ENCODE results near the gene DCAF12. TPM values are rescaled to one million over a fixed set of nuclear protein-coding genes. Genes with fewer than 3 reads are reported as not detected.

DCAF12 gene
- total and polyA plus RNA-seq, 2 of the 13 experiments (the other 11 are each of a cell fraction or from before 2014, with no cell fraction given) = 26.8 to 37.4 TPM

DNA sequence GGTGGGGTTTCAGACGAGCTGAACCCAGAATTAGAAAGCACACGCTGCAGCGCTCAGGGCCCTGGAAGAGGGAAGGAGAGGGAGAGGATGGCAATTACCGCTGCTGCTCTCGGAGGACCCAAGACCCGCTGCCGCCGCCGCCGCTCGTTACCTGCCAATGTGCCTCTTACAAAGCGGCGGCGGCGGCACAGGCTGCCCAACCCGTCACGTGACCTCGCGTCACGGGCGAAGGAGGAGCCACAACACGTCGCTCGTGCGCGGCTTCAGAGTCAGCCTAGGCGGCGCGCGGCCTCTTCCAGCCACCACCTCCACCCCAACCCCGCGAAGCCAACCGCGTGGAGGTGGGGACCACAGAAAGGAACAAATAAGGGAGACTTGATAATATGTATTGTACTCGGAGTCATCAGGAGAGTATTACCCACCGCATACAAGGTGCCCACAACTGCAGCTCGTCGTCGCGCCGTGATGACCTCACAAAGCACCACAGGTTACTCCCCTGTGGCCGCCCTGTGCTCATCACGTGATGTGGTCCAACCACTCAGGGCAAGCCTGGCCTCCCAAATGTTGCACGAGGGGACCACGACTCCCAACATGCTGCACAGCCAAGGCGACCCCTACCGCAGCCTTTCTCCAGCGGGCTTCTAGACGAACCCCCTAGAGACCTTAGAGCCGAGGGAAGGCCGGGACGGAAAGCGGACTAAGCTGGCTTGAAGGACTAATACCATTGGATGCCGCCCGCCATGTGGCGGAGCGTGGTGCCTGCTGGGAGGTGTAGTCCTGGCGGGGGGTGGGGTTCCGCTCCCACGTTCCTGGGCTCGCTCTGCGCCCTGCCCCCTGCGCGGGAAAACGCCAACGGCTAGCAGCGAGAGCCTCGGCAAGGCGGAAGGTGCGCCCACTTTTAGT lies 77.5 kb downstream of the DCAF12 start, which contains the start of gene UBAP2 (continued):
- peak; percentile 59; the same call in 1 of the 2 replicates for TF ChIP-seq KDM4B (CRISPR knock-in tag; IDR thresholded peaks at IDR 0.05)
- TF ChIP-seq CENPT (CRISPR knock-in tag; IDR thresholded peaks at IDR 0.05; ENCODE audit: low read depth) = no peak
- TF ChIP-seq, protein P1, sequence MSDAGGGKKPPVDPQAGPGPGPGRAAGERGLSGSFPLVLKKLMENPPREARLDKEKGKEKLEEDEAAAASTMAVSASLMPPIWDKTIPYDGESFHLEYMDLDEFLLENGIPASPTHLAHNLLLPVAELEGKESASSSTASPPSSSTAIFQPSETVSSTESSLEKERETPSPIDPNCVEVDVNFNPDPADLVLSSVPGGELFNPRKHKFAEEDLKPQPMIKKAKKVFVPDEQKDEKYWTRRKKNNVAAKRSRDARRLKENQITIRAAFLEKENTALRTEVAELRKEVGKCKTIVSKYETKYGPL (CRISPR knock-in tag; IDR thresholded peaks at IDR 0.05) = peak; percentile 62; the same call in 1 of the 2 replicates
- TF ChIP-seq, protein P2, sequence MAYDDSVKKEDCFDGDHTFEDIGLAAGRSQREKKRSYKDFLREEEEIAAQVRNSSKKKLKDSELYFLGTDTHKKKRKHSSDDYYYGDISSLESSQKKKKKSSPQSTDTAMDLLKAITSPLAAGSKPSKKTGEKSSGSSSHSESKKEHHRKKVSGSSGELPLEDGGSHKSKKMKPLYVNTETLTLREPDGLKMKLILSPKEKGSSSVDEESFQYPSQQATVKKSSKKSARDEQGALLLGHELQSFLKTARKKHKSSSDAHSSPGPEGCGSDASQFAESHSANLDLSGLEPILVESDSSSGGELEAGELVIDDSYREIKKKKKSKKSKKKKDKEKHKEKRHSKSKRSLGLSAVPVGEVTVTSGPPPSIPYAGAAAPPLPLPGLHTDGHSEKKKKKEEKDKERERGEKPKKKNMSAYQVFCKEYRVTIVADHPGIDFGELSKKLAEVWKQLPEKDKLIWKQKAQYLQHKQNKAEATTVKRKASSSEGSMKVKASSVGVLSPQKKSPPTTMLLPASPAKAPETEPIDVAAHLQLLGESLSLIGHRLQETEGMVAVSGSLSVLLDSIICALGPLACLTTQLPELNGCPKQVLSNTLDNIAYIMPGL (CRISPR knock-in tag; IDR thresholded peaks at IDR 0.05; ENCODE audit: borderline replicate concordance in 1 of 2, low read depth in 1 of 2) = peak; percentile 35 to 84; a peak in 3 of 4 replicates
- TF ChIP-seq, protein P3, sequence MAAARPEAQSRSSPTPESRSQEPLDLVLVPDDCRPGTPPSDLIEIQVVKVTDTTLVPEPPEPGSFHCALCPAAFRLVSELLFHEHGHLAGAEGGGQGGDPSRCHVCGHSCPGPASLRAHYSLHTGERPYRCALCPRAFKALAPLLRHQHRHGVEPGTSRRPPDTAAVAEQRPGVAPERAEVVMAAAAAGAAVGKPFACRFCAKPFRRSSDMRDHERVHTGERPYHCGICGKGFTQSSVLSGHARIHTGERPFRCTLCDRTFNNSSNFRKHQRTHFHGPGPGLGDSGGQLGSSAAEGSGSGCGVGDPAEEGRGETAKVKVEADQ (CRISPR knock-in tag; IDR thresholded peaks at IDR 0.05; ENCODE audit: borderline replicate concordance) = no peak
- TF ChIP-seq, protein P4, sequence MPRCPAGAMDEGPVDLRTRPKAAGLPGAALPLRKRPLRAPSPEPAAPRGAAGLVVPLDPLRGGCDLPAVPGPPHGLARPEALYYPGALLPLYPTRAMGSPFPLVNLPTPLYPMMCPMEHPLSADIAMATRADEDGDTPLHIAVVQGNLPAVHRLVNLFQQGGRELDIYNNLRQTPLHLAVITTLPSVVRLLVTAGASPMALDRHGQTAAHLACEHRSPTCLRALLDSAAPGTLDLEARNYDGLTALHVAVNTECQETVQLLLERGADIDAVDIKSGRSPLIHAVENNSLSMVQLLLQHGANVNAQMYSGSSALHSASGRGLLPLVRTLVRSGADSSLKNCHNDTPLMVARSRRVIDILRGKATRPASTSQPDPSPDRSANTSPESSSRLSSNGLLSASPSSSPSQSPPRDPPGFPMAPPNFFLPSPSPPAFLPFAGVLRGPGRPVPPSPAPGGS (CRISPR knock-in tag; IDR thresholded peaks at IDR 0.05) = peak; percentile 75; the same call in 1 of the 2 replicates
- 0 out of 2 replicates have a peak, but pooled peaks have one; percentile 46 for TF ChIP-seq ZNF383 (CRISPR knock-in tag; IDR thresholded peaks at IDR 0.05; ENCODE audit: borderline replicate concordance)
- no peak for TF ChIP-seq SIX4 (CRISPR knock-in tag; IDR thresholded peaks at IDR 0.05)
- no peak for TF ChIP-seq ZNF3 (CRISPR knock-in tag; IDR thresholded peaks at IDR 0.05)
- TF ChIP-seq, protein P5, sequence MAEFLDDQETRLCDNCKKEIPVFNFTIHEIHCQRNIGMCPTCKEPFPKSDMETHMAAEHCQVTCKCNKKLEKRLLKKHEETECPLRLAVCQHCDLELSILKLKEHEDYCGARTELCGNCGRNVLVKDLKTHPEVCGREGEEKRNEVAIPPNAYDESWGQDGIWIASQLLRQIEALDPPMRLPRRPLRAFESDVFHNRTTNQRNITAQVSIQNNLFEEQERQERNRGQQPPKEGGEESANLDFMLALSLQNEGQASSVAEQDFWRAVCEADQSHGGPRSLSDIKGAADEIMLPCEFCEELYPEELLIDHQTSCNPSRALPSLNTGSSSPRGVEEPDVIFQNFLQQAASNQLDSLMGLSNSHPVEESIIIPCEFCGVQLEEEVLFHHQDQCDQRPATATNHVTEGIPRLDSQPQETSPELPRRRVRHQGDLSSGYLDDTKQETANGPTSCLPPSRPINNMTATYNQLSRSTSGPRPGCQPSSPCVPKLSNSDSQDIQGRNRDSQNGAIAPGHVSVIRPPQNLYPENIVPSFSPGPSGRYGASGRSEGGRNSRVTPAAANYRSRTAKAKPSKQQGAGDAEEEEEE (CRISPR knock-in tag; IDR thresholded peaks at IDR 0.05; ENCODE audit: borderline replicate concordance) = peak; percentile 61; the same call in 1 of the 2 replicates
- TF ChIP-seq NR2F1 (CRISPR knock-in tag; IDR thresholded peaks at IDR 0.05) = no peak
- TF ChIP-seq PHF20 (CRISPR knock-in tag; IDR thresholded peaks at IDR 0.05) = peak; percentile 95
- peak; percentile 95 for TF ChIP-seq MYC (CRISPR knock-in tag; IDR thresholded peaks at IDR 0.05; ENCODE audit: borderline replicate concordance)
- TF ChIP-seq, protein P6, sequence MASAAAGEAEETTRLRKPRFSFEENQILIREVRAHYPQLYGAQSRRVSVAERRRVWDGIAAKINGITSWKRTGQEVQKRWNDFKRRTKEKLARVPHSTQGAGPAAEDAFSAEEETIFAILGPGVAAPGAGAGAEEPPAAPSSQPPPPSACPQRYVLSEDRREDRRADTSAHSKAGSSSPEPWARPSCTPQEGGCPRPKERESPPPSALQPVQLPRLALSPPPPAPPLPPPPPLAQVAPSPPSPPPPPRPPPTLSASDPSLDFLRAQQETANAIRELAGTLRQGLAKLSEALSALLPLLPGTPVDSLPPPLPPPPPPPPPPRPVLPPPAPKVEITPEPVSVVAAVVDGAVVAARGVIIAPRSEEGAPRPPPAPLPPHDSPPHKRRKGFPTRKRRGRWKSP (CRISPR knock-in tag; IDR thresholded peaks at IDR 0.05) = no peak; the same call in 1 of the 2 replicates
- no peak for TF ChIP-seq JDP2 (CRISPR knock-in tag; IDR thresholded peaks at IDR 0.05; ENCODE audit: borderline replicate concordance)
- peak; percentile 76 for TF ChIP-seq IRF2 (CRISPR knock-in tag; IDR thresholded peaks at IDR 0.05)
- TF ChIP-seq TOE1 (CRISPR knock-in tag; IDR thresholded peaks at IDR 0.05) = no peak; the same call in 1 of the 2 replicates
- TF ChIP-seq, protein P7, sequence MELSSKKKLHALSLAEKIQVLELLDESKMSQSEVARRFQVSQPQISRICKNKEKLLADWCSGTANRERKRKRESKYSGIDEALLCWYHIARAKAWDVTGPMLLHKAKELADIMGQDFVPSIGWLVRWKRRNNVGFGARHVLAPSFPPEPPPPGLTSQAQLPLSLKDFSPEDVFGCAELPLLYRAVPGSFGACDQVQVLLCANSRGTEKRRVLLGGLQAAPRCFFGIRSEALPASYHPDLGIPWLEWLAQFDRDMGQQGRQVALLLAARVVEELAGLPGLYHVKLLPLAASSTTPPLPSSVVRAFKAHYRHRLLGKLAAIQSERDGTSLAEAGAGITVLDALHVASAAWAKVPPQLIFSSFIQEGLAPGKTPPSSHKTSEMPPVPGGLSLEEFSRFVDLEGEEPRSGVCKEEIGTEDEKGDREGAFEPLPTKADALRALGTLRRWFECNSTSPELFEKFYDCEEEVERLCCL (CRISPR knock-in tag; IDR thresholded peaks at IDR 0.05; ENCODE audit: borderline replicate concordance) = peak; percentile 95
